OCI-LY1 (cell line): ENCODE measurements around the gene CYREN.

Experiments used
- H2AFZ ChIP-seq: fragments of 200-600 bp; sonication (generic), shearing (Covaris generic); 2 replicates; pipeline ENCODE4 v1.6.0; 2014; ENCODE audit warnings: antibody characterized with exemption, mild to moderate bottlenecking, low read length
- H3F3A ChIP-seq: fragments of 200-600 bp; sonication (generic), shearing (Covaris generic); 2 replicates; pipeline ENCODE4 v1.6.0; 2014; ENCODE audit warnings: mild to moderate bottlenecking, antibody characterized with exemption, low read length, moderate library complexity; ENCODE audit not compliant: insufficient read depth
- H3K27ac ChIP-seq: fragments of 200-600 bp; sonication (generic); 2 replicates; pipeline ENCODE4 v1.5.1; 2014; ENCODE audit warnings: low read length, mixed run types, mild to moderate bottlenecking, low read depth; ENCODE audit not compliant: poor library complexity, severe bottlenecking
- H3K27me3 ChIP-seq: fragments of 200-600 bp; sonication (generic); 2 replicates; pipeline ENCODE4 v1.6.0; 2014; ENCODE audit warnings: antibody characterized with exemption, mild to moderate bottlenecking, low read length, moderate library complexity; ENCODE audit not compliant: insufficient read depth
- H3K36me3 ChIP-seq: fragments of 200-600 bp; sonication (generic); 2 replicates; pipeline ENCODE4 v1.6.1; 2014; ENCODE audit warnings: mild to moderate bottlenecking, antibody characterized with exemption, low read length, moderate library complexity, mixed read lengths; ENCODE audit not compliant: insufficient read depth
- H3K4me1 ChIP-seq: fragments of 200-600 bp; sonication (generic); 2 replicates; pipeline ENCODE4 v1.5.1; 2014; ENCODE audit warnings: mild to moderate bottlenecking, low read length, moderate library complexity; ENCODE audit not compliant: insufficient read depth, severe bottlenecking
- H3K4me2 ChIP-seq: fragments of 200-600 bp; sonication (generic), shearing (Covaris generic); 2 replicates; pipeline ENCODE4 v1.6.1; 2014; ENCODE audit warnings: low read length
- H3K4me3 ChIP-seq: fragments of 200-600 bp; sonication (generic); 2 replicates; pipeline ENCODE4 v1.5.1; 2014; ENCODE audit warnings: low read length, low read depth, mild to moderate bottlenecking, mixed read lengths; ENCODE audit not compliant: poor library complexity, severe bottlenecking
- H3K79me2 ChIP-seq: fragments of 200-600 bp; shearing (Covaris generic); 2 replicates; pipeline ENCODE4 v1.6.1; 2016; ENCODE audit warnings: mixed run types, low read length, mixed read lengths; ENCODE audit not compliant: insufficient read depth
- H3K9ac ChIP-seq: fragments of 200-600 bp; sonication (generic), shearing (Covaris generic); 2 replicates; pipeline ENCODE4 v1.6.1; 2014; ENCODE audit warnings: mild to moderate bottlenecking, low read length, mixed read lengths
- H3K9me2 ChIP-seq: fragments of 200-600 bp; sonication (generic), shearing (Covaris generic); 2 replicates; pipeline ENCODE4 v1.6.1; 2014; ENCODE audit warnings: low read depth, mild to moderate bottlenecking, low read length, mixed read lengths
- H3K9me3 ChIP-seq: fragments of 200-600 bp; shearing (Covaris generic); 2 replicates; pipeline ENCODE4 v1.6.1; 2014; ENCODE audit warnings: low read length, mixed read lengths
- H4K20me1 ChIP-seq: fragments of 200-600 bp; sonication (generic), shearing (Covaris generic); 2 replicates; pipeline ENCODE4 v1.6.0; 2016; ENCODE audit warnings: mild to moderate bottlenecking, low read length; ENCODE audit not compliant: insufficient read depth
- EZH2 ChIP-seq: fragments of 200-600 bp; sonication (generic), shearing (Covaris generic); IDR thresholded peaks from 2 replicates; pipeline ENCODE4 v1.8.0; 2017; ENCODE audit warnings: borderline replicate concordance, mixed run types, mild to moderate bottlenecking, antibody characterized with exemption, low read length, moderate library complexity, mixed read lengths
- TF ChIP-seq, protein P1 (sequence below): fragments of 200-600 bp; sonication (generic), shearing (Covaris generic); IDR thresholded peaks from 2 replicates; pipeline ENCODE4 v1.5.1; 2017; ENCODE audit warnings: mild to moderate bottlenecking, antibody characterized with exemption, low read length, moderate library complexity, mixed read lengths

Gene CYREN

DNA sequence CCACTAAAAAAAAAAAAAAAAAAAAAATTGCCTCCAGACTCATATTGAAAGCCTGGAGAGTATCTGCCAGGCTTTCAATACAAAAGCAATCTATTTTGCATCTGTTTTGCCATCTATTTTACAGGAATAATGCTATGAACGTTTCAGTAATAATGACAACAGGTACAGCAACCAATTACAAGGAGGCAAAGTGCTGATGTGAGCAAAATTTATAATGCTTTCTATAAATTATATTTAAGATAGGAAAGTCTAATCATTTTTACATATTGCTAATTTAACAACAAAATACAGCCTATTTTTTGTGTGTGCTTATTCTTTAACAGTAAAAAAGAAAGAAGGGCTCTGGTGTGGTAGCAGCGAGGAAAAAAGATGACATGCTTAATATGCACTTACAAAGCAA, 30.8 kb upstream of the CYREN start:
- Histone ChIP-seq H3K4me3 (no peak overlapping the region), H3K4me2 (no peak overlapping the region), H3K9me3 (no peaks in the 10 kb centered on the region), H3K27me3 (no peaks in the 10 kb centered on the region), H3K79me2 (no peaks in the 10 kb centered on the region), H3F3A (no peaks in the 10 kb centered on the region), H3K36me3 (peaks cover 92% of the 10 kb centered on the region), H3K4me1 (peaks cover 13% of the 10 kb centered on the region), H4K20me1 (no peaks in the 10 kb centered on the region), H3K9me2 (no peaks in the 10 kb centered on the region), H3K27ac (no peak overlapping the region), H3K9ac (no peak overlapping the region), H2AFZ (no peak overlapping the region)
- no peak for TF ChIP-seq EZH2
- TF ChIP-seq, protein P1, sequence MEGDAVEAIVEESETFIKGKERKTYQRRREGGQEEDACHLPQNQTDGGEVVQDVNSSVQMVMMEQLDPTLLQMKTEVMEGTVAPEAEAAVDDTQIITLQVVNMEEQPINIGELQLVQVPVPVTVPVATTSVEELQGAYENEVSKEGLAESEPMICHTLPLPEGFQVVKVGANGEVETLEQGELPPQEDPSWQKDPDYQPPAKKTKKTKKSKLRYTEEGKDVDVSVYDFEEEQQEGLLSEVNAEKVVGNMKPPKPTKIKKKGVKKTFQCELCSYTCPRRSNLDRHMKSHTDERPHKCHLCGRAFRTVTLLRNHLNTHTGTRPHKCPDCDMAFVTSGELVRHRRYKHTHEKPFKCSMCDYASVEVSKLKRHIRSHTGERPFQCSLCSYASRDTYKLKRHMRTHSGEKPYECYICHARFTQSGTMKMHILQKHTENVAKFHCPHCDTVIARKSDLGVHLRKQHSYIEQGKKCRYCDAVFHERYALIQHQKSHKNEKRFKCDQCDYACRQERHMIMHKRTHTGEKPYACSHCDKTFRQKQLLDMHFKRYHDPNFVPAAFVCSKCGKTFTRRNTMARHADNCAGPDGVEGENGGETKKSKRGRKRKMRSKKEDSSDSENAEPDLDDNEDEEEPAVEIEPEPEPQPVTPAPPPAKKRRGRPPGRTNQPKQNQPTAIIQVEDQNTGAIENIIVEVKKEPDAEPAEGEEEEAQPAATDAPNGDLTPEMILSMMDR, result no peak

DNA sequence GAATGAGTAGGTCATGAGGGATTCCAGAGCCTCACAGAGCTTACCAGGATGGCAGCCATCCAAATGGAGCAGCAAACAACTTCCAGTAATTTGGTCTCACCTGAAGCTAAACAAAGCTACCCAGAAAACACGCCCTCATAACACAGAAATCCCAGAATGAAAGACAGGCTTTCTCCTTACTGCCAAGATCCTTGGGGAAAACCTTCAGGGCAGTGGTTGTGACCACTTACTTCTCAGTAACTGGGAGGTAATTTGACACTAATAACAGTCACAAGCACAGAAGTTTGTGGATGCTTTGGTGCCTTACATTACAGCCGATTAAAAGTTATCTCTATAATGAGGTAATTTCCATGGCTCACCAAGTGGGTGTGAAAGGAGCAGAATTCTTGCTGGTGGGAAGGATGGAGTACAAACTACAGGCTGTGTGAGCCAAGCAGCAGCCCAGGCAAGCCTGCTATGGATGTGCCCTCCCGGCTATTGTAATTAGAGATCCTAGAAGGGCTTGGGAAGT, 30.4 kb upstream of the CYREN start:
- no peaks in the 10 kb centered on the region for H4K20me1 ChIP-seq
- no peak for TF ChIP-seq EZH2
- TF ChIP-seq, protein P1, result no peak
- H3K27me3 ChIP-seq, result no peaks in the 10 kb centered on the region
- H3K9me2 ChIP-seq, result no peaks in the 10 kb centered on the region
- H3F3A ChIP-seq, result no peaks in the 10 kb centered on the region
- peaks cover 92% of the 10 kb centered on the region for H3K36me3 ChIP-seq
- no peak overlapping the region for H3K9ac ChIP-seq
- no peaks in the 10 kb centered on the region for H3K79me2 ChIP-seq
- peaks cover 9% of the 10 kb centered on the region for H3K4me1 ChIP-seq
- H3K27ac ChIP-seq, result no peak overlapping the region
- H3K4me3 ChIP-seq, result no peak overlapping the region
- H2AFZ ChIP-seq, result no peak overlapping the region
- H3K4me2 ChIP-seq, result no peak overlapping the region
- no peaks in the 10 kb centered on the region for H3K9me3 ChIP-seq

DNA sequence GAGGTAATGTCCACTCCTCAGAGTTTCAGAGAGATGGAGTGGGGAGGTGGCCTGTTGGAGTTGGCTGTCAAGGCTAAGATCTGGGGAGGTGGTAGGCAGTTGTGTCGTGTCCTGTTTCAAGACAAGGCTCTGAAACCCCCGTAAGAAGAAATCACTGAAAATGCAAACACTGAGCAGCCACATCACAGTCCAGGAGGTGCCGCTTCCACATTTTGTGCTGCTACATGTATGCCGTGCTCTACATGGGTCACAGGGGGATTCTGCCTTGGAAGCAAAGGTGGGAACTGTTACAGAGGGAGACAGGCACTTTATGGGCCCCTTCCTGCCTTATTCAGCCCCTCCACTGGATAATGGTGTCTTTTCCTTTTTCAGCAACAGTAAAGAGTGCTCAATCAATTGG, 28.9 kb upstream of the CYREN start:
- H3K36me3 ChIP-seq, result peaks cover 90% of the 10 kb centered on the region

More for the DNA sequence above, 28.9 kb upstream of the CYREN start:
- TF ChIP-seq, protein P1, result no peak
- TF ChIP-seq EZH2, result no peak
- no peaks in the 10 kb centered on the region for H3K27me3 ChIP-seq
- H3K79me2 ChIP-seq, result no peaks in the 10 kb centered on the region
- H3K9ac ChIP-seq, result no peak overlapping the region
- H3K4me2 ChIP-seq, result no peak overlapping the region
- H3K9me2 ChIP-seq, result no peaks in the 10 kb centered on the region
- H2AFZ ChIP-seq, result no peak overlapping the region
- H3K9me3 ChIP-seq, result no peaks in the 10 kb centered on the region
- H3K4me1 ChIP-seq, result no peaks in the 10 kb centered on the region
- H3F3A ChIP-seq, result no peaks in the 10 kb centered on the region
- no peaks in the 10 kb centered on the region for H4K20me1 ChIP-seq
- H3K27ac ChIP-seq, result no peak overlapping the region
- H3K4me3 ChIP-seq, result no peak overlapping the region
